ENCODE measurements around the gene CCNC.

CCNC gene

GRCh38 chr6:99568103-99568933, at the start of gene CCNC:
Gene CCNC (minus strand): TSS chr6:99568660. CDS start chr6:99568527, 133 bp downstream.
- peak; percentile 84 for DNase-seq (ENCODE audit: low read depth)

- no peak for DNase-seq (ENCODE audit: low read depth)
These were observed 48.7 kb upstream of the CCNC start for GRCh38 chr6:99617131-99617530.

GRCh38 chr6:99614430-99615186, 46.1 kb upstream of the CCNC start:
- DNase-seq (ENCODE audit: low read depth), result no peak

GRCh38 chr6:99613705-99614429, 45.4 kb upstream of the CCNC start:
- DNase-seq (ENCODE audit: low read depth), result no peak

- no peak for DNase-seq (ENCODE audit: low read depth)
These were observed 44.9 kb upstream of the CCNC start for GRCh38 chr6:99613409-99613704.

- no peak for DNase-seq (ENCODE audit: low read depth)
These were observed 44.3 kb upstream of the CCNC start for GRCh38 chr6:99612551-99613408.

- DNase-seq (ENCODE audit: low read depth), result no peak
These were observed 42.7 kb upstream of the CCNC start for GRCh38 chr6:99611148-99611547.

- DNase-seq (ENCODE audit: low read depth), result no peak
These were observed 41.5 kb upstream of the CCNC start for GRCh38 chr6:99609905-99610489.

- no peak for DNase-seq (ENCODE audit: low read depth)
These were observed 40.5 kb upstream of the CCNC start for GRCh38 chr6:99608886-99609482.

- DNase-seq (ENCODE audit: low read depth), result no peak
These were observed 39.8 kb upstream of the CCNC start for GRCh38 chr6:99608059-99608885.

GRCh38 chr6:99607416-99608036, 39.1 kb upstream of the CCNC start:
- no peak for DNase-seq (ENCODE audit: low read depth)

- no peak for DNase-seq (ENCODE audit: low read depth)
These were observed 38.4 kb upstream of the CCNC start, which contains the start of gene PRDM13 for GRCh38 chr6:99606656-99607415. Gene PRDM13 (plus strand): TSS chr6:99606833. CDS start chr6:99607035, 202 bp downstream.

GRCh38 chr6:99605911-99606655, 37.6 kb upstream of the CCNC start:
- no peak for DNase-seq (ENCODE audit: low read depth)

GRCh38 chr6:99605074-99605734, 36.7 kb upstream of the CCNC start:
- no peak for DNase-seq (ENCODE audit: low read depth)

- no peak for DNase-seq (ENCODE audit: low read depth)
These were observed 36.0 kb upstream of the CCNC start for GRCh38 chr6:99604166-99605073.

- DNase-seq (ENCODE audit: low read depth), result no peak
These were observed 35.1 kb upstream of the CCNC start for GRCh38 chr6:99603421-99604165.

Measured in activated gamma-delta T cell treated with anti-CD3 and anti-CD28 coated beads, Interleukin-2, amount 50 U/mL, for 16 hours (primary cell).